HepG2 (cell line): Measurements from ENCODE around the gene TALDO1.

ENCODE experiments used
- BCL6 ChIP-seq: IDR thresholded peaks from 2 replicates; pipeline ENCODE4 v1.6.1; 2016; ENCODE audit warnings: missing genetic modification reagents, missing compliant biosample characterization
- BRF2 ChIP-seq: sonication (generic); formaldehyde crosslinking; IDR thresholded peaks from 2 replicates; pipeline ENCODE4 v1.8.1; 2022; ENCODE audit warnings: mild to moderate bottlenecking, missing genetic modification reagents
- CTCF ChIP-seq: sonication (generic); formaldehyde crosslinking; IDR thresholded peaks from 2 replicates; pipeline ENCODE4 v1.5.0; 2020; ENCODE audit warnings: mild to moderate bottlenecking, missing genetic modification reagents, moderate library complexity
- HDAC1 ChIP-seq: sonication (generic); formaldehyde crosslinking; IDR thresholded peaks from 2 replicates; pipeline ENCODE4 v1.5.1; 2020; ENCODE audit warnings: mild to moderate bottlenecking, missing genetic modification reagents
- RAD21 ChIP-seq: fragments of 450-650 bp; formaldehyde crosslinking; IDR thresholded peaks from 2 replicates; pipeline ENCODE4 v1.5.0; 2020; ENCODE audit warnings: mild to moderate bottlenecking
- RNF2 ChIP-seq: fragments of 450-650 bp; conservative IDR thresholded peaks from 2 replicates; pipeline ENCODE4 v1.6.1; 2016; ENCODE audit warnings: low read depth
- TAF1 ChIP-seq: sonication (generic); formaldehyde crosslinking; IDR thresholded peaks from 2 replicates; pipeline ENCODE4 v1.4.0; 2020; ENCODE audit warnings: missing genetic modification reagents
- TCF12 ChIP-seq, 2 experiments: fragments of 450-650 bp in 1 of 2; sonication (generic) in 1 of 2; formaldehyde crosslinking in 1 of 2; IDR thresholded peaks; 2 replicates each; pipeline versions ENCODE4 v1.6.1 to v1.8.0; 2017 to 2022; ENCODE audit warnings: antibody characterized with exemption in 1 of 2, mild to moderate bottlenecking in 1 of 2, missing genetic modification reagents in 1 of 2, moderate library complexity in 1 of 2
- ZBTB33 ChIP-seq: sonication (generic); formaldehyde crosslinking; IDR thresholded peaks from 2 replicates; pipeline ENCODE4 v1.4.0; 2020; ENCODE audit warnings: missing genetic modification reagents
- ZNF124 ChIP-seq: sonication (generic); formaldehyde crosslinking; IDR thresholded peaks from 2 replicates; pipeline ENCODE4 v1.4.0; 2020; ENCODE audit warnings: missing genetic modification reagents
- ZNF362 ChIP-seq: sonication (generic); formaldehyde crosslinking; IDR thresholded peaks from 2 replicates; pipeline ENCODE4 v1.4.0; 2020; ENCODE audit warnings: missing genetic modification reagents, mild to moderate bottlenecking, borderline replicate concordance
- ZNF776 ChIP-seq: sonication (generic); formaldehyde crosslinking; IDR thresholded peaks from 2 replicates; pipeline ENCODE4 v1.4.0; 2020; ENCODE audit warnings: mild to moderate bottlenecking, missing genetic modification reagents
- ZSCAN25 ChIP-seq: sonication (generic); formaldehyde crosslinking; IDR thresholded peaks from 2 replicates; pipeline ENCODE4 v1.8.0; 2022; ENCODE audit warnings: mild to moderate bottlenecking, missing genetic modification reagents

- TF ChIP-seq RNF2 (no peak), ZSCAN25 (CRISPR knock-in tag) (no peak), TCF12 (IDR thresholded peaks at IDR 0.05) (no peak), TCF12 (CRISPR knock-in tag; IDR thresholded peaks at IDR 0.05) (no peak), TAF1 (CRISPR knock-in tag) (no peak), HDAC1 (no peak), ZNF776 (CRISPR knock-in tag) (no peak), BRF2 (CRISPR knock-in tag) (no peak), CTCF (no peak), ZNF362 (no peak), RAD21 (CRISPR knock-in tag) (no peak), ZNF124 (no peak), ZBTB33 (CRISPR knock-in tag) (no peak), BCL6 (no peak)
These were observed 48.2 kb upstream of the TALDO1 start for GRCh38 chr11:699116-699508.
